ENCODE data around the gene UNC80. TPM values are rescaled to one million over a fixed set of nuclear protein-coding genes. Genes with fewer than 3 reads are reported as not detected.

The UNC80 gene
- polyA plus RNA-seq, 1 donor from 2014 or later: 10.4 TPM

GRCh38 chr2:209875270-209875669 is 103.6 kb downstream of the UNC80 start:
- no peak for TF ChIP-seq SMC3 (conservative IDR thresholded peaks at IDR 0.05; ENCODE audit: poor library complexity)
- no peak for TF ChIP-seq MXI1 (conservative IDR thresholded peaks at IDR 0.05; ENCODE audit: poor library complexity, severe bottlenecking)
- no peak for TF ChIP-seq RAD21 (conservative IDR thresholded peaks at IDR 0.05)
- TF ChIP-seq EZH2 (IDR thresholded peaks at IDR 0.05; ENCODE audit: borderline replicate concordance, insufficient read depth, low read length, poor library complexity, severe bottlenecking): no peak
- no peak for TF ChIP-seq EP300 (conservative IDR thresholded peaks at IDR 0.05; ENCODE audit: poor library complexity, severe bottlenecking)
- H4K20me1 ChIP-seq (ENCODE audit: insufficient read depth): no peaks in the 10 kb centered on the region
- H2AFZ ChIP-seq (ENCODE audit: low read depth, low read length): no peak overlapping the region
- H3K79me2 ChIP-seq (replicated peaks; ENCODE audit: insufficient read depth, low read length): no peaks in the 10 kb centered on the region
- H3F3A ChIP-seq (ENCODE audit: insufficient read depth, low read length, poor library complexity, severe bottlenecking): no peaks in the 10 kb centered on the region
- H3K36me3 ChIP-seq (ENCODE audit: insufficient read depth, low read length): no peaks in the 10 kb centered on the region
- H3K4me2 ChIP-seq (ENCODE audit: low read length): no peak overlapping the region
- H3K9me2 ChIP-seq (ENCODE audit: insufficient read depth, low read length): no peaks in the 10 kb centered on the region
- H3K27me3 ChIP-seq (ENCODE audit: insufficient read depth, low read depth, low read length): no peaks in the 10 kb centered on the region
- H3K9me3 ChIP-seq (ENCODE audit: low read length): no peaks in the 10 kb centered on the region
- H3K4me3 ChIP-seq (ENCODE audit: low read length): no peak overlapping the region
- H3K9ac ChIP-seq (ENCODE audit: low read length): no peak overlapping the region
- no peak overlapping the region for H3K27ac ChIP-seq (ENCODE audit: low read length)

- Histone ChIP-seq H3K4me2 (ENCODE audit: low read length) (no peak overlapping the region), H3K9me2 (ENCODE audit: insufficient read depth, low read length) (no peaks in the 10 kb centered on the region)
These were observed 104.6 kb downstream of the UNC80 start for GRCh38 chr2:209876211-209876610.

More at GRCh38 chr2:209876211-209876610, 104.6 kb downstream of the UNC80 start:
- H3K27me3 ChIP-seq (ENCODE audit: insufficient read depth, low read depth, low read length): no peaks in the 10 kb centered on the region
- no peaks in the 10 kb centered on the region for H4K20me1 ChIP-seq (ENCODE audit: insufficient read depth)
- TF ChIP-seq TAF1 (IDR thresholded peaks at IDR 0.05; ENCODE audit: low read depth) (no peak), RAD21 (conservative IDR thresholded peaks at IDR 0.05) (no peak), POLR2AphosphoS5 (IDR thresholded peaks at IDR 0.05) (no peak), EZH2 (IDR thresholded peaks at IDR 0.05; ENCODE audit: borderline replicate concordance, insufficient read depth, low read length, poor library complexity, severe bottlenecking) (no peak), REST (IDR thresholded peaks at IDR 0.05; ENCODE audit: borderline replicate concordance) (no peak), MXI1 (conservative IDR thresholded peaks at IDR 0.05; ENCODE audit: poor library complexity, severe bottlenecking) (no peak), SMC3 (conservative IDR thresholded peaks at IDR 0.05; ENCODE audit: poor library complexity) (no peak), EP300 (conservative IDR thresholded peaks at IDR 0.05; ENCODE audit: poor library complexity, severe bottlenecking) (no peak)
- TF ChIP-seq, protein P1, sequence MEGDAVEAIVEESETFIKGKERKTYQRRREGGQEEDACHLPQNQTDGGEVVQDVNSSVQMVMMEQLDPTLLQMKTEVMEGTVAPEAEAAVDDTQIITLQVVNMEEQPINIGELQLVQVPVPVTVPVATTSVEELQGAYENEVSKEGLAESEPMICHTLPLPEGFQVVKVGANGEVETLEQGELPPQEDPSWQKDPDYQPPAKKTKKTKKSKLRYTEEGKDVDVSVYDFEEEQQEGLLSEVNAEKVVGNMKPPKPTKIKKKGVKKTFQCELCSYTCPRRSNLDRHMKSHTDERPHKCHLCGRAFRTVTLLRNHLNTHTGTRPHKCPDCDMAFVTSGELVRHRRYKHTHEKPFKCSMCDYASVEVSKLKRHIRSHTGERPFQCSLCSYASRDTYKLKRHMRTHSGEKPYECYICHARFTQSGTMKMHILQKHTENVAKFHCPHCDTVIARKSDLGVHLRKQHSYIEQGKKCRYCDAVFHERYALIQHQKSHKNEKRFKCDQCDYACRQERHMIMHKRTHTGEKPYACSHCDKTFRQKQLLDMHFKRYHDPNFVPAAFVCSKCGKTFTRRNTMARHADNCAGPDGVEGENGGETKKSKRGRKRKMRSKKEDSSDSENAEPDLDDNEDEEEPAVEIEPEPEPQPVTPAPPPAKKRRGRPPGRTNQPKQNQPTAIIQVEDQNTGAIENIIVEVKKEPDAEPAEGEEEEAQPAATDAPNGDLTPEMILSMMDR (IDR thresholded peaks at IDR 0.05; ENCODE audit: poor library complexity, severe bottlenecking): no peak
- no peaks in the 10 kb centered on the region for H3F3A ChIP-seq (ENCODE audit: insufficient read depth, low read length, poor library complexity, severe bottlenecking)
- no peaks in the 10 kb centered on the region for H3K79me2 ChIP-seq (replicated peaks; ENCODE audit: insufficient read depth, low read length)
- no peak overlapping the region for H3K27ac ChIP-seq (ENCODE audit: low read length)
- H2AFZ ChIP-seq (ENCODE audit: low read depth, low read length): no peak overlapping the region
- H3K9ac ChIP-seq (ENCODE audit: low read length): no peak overlapping the region
- no peaks in the 10 kb centered on the region for H3K9me3 ChIP-seq (ENCODE audit: low read length)
- H3K36me3 ChIP-seq (ENCODE audit: insufficient read depth, low read length): no peaks in the 10 kb centered on the region
- no peak overlapping the region for H3K4me3 ChIP-seq (ENCODE audit: low read length)
